Measurements from ENCODE around the gene TXNL4B.

Gene TXNL4B

GRCh38 chr16:72132726-72133125 is 39.3 kb upstream of the TXNL4B start:
- TF ChIP-seq CTCF (IDR thresholded peaks at IDR 0.05; ENCODE audit: borderline replicate concordance, control extremely low read depth, extremely low read depth, insufficient read depth, missing control alignments): no peak
- in situ Hi-C loops (cut with MboI; ENCODE audit: low sequenced_read_pairs, unreplicated experiment): no loop called here
- DNase-seq (ENCODE audit: low spot score): no peak

DNA sequence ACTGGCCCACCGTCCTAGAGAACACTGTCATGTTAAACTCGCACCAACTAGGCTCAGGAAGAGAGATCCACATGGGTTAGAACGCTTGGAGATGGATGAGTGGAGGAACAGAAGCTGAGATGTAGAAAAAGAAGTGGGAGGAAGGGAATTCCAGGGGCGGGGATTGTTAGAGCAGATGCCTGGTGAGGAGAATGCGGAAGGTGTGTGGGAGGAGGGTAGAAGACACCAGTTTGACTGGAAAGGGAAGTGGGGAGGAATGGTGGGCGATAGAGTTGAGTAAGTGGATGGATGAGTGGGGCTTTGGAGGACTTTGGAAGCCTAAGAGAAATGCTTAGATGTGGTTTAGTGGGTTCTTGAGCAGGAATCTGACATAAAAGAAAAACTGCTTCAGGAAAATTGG is 37.6 kb upstream of the TXNL4B start:
- DNase-seq (ENCODE audit: low spot score): no peak
- no peak for TF ChIP-seq CTCF (IDR thresholded peaks at IDR 0.05; ENCODE audit: borderline replicate concordance, control extremely low read depth, extremely low read depth, insufficient read depth, missing control alignments)
- in situ Hi-C loops (cut with MboI; ENCODE audit: low sequenced_read_pairs, unreplicated experiment): no loop called here

- no peak for TF ChIP-seq CTCF (IDR thresholded peaks at IDR 0.05; ENCODE audit: borderline replicate concordance, control extremely low read depth, extremely low read depth, insufficient read depth, missing control alignments)
- DNase-seq (ENCODE audit: low spot score): no peak
- in situ Hi-C loops (cut with MboI; ENCODE audit: low sequenced_read_pairs, unreplicated experiment): loop anchor here (10.0 kb wide), 1 partner anchor 335 kb away; no protein-coding TSS in a partner anchor
Observed at GRCh38 chr16:72129976-72130656, 36.7 kb upstream of the TXNL4B start.

GRCh38 chr16:72128701-72129100 is 35.3 kb upstream of the TXNL4B start:
- no peak for TF ChIP-seq CTCF (IDR thresholded peaks at IDR 0.05; ENCODE audit: borderline replicate concordance, control extremely low read depth, extremely low read depth, insufficient read depth, missing control alignments)
- no peak for DNase-seq (ENCODE audit: low spot score)
- in situ Hi-C loops (cut with MboI; ENCODE audit: low sequenced_read_pairs, unreplicated experiment): loop anchor here (10.0 kb wide), 1 partner anchor 336 kb away; no protein-coding TSS in a partner anchor

DNA sequence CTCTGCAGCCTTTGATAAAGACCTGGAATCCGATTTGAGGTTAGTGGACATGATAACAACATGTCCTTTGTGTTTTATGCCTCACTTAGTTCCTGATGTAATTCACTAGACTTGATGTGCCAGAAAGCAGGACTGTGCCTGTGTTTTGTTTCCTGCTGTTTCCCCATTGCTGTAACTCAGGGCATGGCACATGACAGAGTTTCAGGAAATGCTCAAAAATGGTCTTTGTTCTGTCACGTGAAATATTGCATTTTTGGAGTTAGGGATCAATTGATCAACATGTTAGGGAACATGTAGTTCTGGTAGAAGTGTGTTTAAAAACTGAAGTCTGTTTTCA is 33.0 kb upstream of the TXNL4B start:
- DNase-seq (ENCODE audit: low spot score): no peak
- no peak for TF ChIP-seq CTCF (IDR thresholded peaks at IDR 0.05; ENCODE audit: borderline replicate concordance, control extremely low read depth, extremely low read depth, insufficient read depth, missing control alignments)
- in situ Hi-C loops (cut with MboI; ENCODE audit: low sequenced_read_pairs, unreplicated experiment): loop anchor here (10.0 kb wide), 1 partner anchor 338 kb away; no protein-coding TSS in a partner anchor

DNA sequence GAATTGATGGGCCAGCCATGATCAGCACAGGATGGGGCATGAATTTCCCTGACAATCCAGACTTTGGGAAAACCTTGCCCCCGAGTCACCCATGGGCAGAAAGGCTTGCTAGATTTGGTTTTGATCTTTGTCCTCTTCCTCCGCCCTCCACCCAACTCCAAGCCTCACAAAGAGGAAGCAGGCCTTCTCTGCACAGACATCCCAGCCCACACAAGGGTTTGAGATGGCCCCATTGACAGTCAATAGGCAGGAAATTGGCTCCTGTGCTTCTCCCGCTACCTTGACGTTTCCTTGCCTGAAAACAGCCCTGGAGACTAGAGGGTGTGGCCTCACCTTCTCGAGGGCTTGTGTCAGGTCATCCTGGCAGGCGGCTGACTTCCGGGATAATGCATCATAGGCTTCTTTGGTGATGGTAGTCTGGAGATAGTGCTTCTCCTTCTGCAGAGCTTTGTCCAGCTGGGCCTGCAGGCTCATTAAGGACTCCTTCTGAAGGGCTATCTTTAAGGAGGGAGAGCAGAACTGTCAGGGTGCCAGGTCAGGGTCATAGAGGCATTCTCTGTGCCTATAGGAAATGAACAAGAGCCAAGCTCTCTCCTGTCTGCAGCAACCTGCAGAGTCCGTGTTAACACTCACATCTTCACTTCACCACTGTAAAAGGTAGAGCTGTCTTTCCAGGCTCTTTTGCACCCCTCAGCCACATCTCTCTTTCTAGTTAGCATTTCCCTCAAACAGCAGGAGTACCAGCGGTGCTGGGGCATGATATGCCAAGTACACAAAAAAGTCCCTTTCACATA is 32.4 kb upstream of the TXNL4B start:
- in situ Hi-C loops (cut with MboI; ENCODE audit: low sequenced_read_pairs, unreplicated experiment): loop anchor here (10.0 kb wide), 1 partner anchor 339 kb away; no protein-coding TSS in a partner anchor
- DNase-seq (ENCODE audit: low spot score): no peak
- no peak for TF ChIP-seq CTCF (IDR thresholded peaks at IDR 0.05; ENCODE audit: borderline replicate concordance, control extremely low read depth, extremely low read depth, insufficient read depth, missing control alignments)

All from GM13976 (cell line).